ENCODE data around the gene DNAJC21. TPM values are rescaled to one million over a fixed set of nuclear protein-coding genes. Genes with fewer than 3 reads are reported as not detected.
A peak's percentile ranks its signal among the peaks of the same experiment; 100 is the strongest.

Gene DNAJC21
- 15.5 and 16.6 TPM in 2 replicates for total RNA-seq

GRCh38 chr5:34929134-34929719 is at the start of gene DNAJC21:
TSS of gene DNAJC21 (plus strand) at chr5:34929559. CDS start at chr5:34929820, 261 bp downstream.
- DNase-seq (ENCODE audit: low read depth in 2 of 2) = peak; percentile 85 to 97

GRCh38 chr5:34881246-34881645 is 48.1 kb upstream of the DNAJC21 start:
- DNase-seq (ENCODE audit: low read depth in 2 of 2) = no peak

GRCh38 chr5:34886392-34887119 is 42.8 kb upstream of the DNAJC21 start:
- no peak for DNase-seq (ENCODE audit: low read depth in 2 of 2)

- DNase-seq (ENCODE audit: low read depth in 2 of 2) = no peak
These were observed 40.0 kb upstream of the DNAJC21 start for GRCh38 chr5:34889394-34889793.

- DNase-seq (ENCODE audit: low read depth in 2 of 2) = no peak
These were observed 37.4 kb upstream of the DNAJC21 start for GRCh38 chr5:34891981-34892380.

DNA sequence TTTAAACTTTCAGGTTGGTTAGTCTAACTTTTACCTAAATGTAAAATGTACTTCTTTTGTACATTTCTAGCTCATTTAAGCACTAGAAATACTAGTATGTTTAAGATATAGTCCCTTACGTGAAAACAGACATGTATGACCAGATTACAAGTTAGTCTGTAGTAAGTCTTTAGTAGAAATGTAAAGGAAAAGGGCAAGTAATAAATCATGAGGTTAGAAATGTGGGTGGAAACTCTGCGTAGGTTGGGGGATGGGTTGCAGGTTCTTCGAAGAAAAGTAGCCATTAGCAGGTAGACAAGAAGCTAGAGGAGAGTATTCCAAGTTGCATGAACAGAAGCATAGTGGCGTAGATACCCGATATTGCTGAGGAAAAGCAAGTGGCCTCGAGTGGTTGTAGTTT is 36.9 kb upstream of the DNAJC21 start:
- DNase-seq (ENCODE audit: low read depth in 2 of 2) = no peak

GRCh38 chr5:34894716-34895115 is 34.6 kb upstream of the DNAJC21 start:
- DNase-seq (ENCODE audit: low read depth in 2 of 2) = no peak

DNA sequence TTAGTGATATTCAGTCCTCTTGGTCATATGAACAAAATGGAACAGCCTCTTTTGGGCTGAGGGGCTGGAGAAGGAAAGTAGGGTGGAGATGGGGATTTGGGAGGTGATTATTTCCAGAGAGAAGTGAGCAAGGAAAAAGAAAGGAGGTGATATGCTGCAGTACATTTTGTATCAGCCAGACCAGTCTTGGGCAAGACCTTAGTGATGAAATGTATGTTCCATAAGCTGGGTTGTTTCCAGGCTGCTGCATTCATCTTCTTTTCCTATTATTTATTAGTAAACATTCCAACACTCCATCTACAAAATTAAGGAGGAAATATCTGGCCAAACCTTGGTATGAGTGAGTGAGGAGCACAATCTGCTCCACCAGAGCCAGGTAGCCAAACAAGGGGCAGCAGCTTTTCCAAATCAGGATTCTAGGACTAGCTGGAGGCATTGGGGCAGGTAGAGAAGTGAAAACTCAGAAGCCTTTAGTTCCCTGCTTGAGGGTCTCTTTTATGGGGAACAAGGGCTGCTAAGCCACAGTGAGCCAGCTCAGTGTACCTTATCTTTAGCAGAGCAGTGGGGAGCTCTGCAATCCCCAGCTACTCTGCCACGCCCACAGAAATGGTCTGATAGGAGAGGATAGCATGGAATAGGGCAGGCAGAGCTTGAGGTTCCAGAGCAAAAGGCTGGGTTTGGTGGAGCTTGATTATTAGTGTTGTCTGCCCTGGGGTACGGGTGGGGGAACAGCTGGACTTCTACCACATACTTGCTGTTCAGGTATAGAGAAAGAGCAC is 33.5 kb upstream of the DNAJC21 start:
- no peak for DNase-seq (ENCODE audit: low read depth in 2 of 2)

DNA sequence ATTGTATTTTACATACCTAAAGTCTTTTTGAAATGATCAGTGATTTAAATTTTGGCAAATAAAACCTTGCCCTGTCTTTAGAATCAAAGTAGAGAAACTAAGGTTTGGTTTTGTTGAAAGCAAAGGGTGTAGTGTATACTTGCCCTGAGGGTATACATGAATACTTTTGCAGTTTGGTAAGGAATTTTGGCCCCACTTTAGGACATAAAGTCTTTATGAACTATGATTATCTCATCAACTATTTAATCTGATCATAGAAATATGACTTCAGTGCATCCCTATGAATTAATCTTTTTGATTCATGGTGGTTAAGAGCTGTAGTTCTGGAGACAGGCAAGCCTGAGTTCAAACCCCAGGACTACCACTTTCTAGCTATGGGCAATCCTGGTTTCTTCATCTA is 31.7 kb upstream of the DNAJC21 start:
- DNase-seq (ENCODE audit: low read depth in 2 of 2) = no peak

- DNase-seq (ENCODE audit: low read depth in 2 of 2) = peak; percentile 65 to 81
These were observed 31.0 kb upstream of the DNAJC21 start for GRCh38 chr5:34898258-34898895.

DNA sequence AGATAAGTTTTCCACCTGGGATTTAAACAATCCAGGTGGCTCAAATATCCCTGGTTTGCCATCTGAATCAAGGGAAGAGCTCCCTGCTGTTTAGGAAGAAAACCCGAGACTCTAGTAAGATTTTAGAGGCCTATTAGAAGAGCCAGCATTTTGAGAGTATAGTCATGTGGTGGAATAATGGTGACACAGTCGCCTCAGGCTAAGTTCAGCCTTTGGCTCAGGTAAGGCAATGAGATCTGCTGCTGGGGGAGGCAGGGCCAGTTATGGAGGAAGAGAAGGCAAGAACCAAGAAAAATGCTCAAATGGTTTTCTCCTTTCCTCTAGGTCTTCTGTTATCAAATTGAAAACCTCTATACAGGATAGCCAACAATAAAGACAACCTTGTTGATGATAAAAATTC is 30.3 kb upstream of the DNAJC21 start:
- DNase-seq (ENCODE audit: low read depth in 2 of 2) = no peak

DNA sequence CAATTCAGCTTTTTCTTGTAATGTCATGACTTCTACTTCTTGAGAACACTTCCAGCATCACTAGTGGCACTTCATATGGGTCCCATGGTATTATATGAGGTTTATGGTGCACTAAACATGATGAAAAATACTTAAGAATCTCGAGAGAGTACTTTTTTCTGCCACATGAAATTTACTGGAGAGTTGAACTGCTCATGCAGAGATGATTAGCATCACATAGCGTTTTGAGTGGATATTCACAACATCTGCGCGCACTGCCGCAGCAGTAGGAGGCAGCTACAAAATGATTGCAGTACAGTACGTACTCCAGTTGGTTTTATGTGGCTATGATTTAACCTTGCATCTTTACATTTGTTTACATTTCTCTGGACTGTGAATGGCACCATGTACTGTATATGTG is 28.7 kb upstream of the DNAJC21 start:
- DNase-seq (ENCODE audit: low read depth in 2 of 2) = no peak

- DNase-seq (ENCODE audit: low read depth in 2 of 2) = no peak
These were observed 26.1 kb upstream of the DNAJC21 start for GRCh38 chr5:34903260-34903659.

DNA sequence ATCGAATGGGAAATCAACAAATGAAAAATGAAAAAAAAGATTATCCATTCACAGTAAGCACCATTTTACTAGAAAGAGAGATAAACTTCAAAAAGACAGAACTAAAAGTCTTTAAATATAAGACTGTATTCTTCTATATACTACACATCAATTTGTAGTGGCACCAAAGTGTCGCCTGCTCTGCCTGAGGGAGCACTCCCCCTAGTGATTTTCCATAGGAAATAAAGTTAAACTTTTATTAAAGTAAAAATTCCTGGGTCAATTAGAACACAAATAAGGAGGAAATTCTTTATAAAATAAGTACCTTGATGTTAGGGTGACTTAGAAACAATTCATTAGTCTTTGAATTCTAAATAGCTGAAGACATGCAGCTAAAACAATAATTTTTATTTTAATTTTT is 23.8 kb upstream of the DNAJC21 start:
- peak in 1 of 2 donors; percentile 26 for DNase-seq (ENCODE audit: low read depth in 2 of 2)

- DNase-seq (ENCODE audit: low read depth in 2 of 2) = no peak
These were observed 16.3 kb upstream of the DNAJC21 start for GRCh38 chr5:34913072-34913471.

GRCh38 chr5:34914671-34915138 is 14.7 kb upstream of the DNAJC21 start:
- DNase-seq (ENCODE audit: low read depth in 2 of 2) = no peak

GRCh38 chr5:34915139-34915855 is 14.1 kb upstream of the DNAJC21 start, which contains the start of the genes BRIX1 and RAD1:
TSS of gene BRIX1 (plus strand) at chr5:34915711. CDS start at chr5:34915739, 28 bp downstream.
TSS of gene RAD1 (minus strand) at chr5:34915504. CDS start at chr5:34914892, 612 bp downstream.
- DNase-seq (ENCODE audit: low read depth in 2 of 2) = peak; percentile 93 to 98

GRCh38 chr5:34915856-34916192 is 13.5 kb upstream of the DNAJC21 start:
- DNase-seq (ENCODE audit: low read depth in 2 of 2) = peak in 1 of 2 donors; percentile 16

DNA sequence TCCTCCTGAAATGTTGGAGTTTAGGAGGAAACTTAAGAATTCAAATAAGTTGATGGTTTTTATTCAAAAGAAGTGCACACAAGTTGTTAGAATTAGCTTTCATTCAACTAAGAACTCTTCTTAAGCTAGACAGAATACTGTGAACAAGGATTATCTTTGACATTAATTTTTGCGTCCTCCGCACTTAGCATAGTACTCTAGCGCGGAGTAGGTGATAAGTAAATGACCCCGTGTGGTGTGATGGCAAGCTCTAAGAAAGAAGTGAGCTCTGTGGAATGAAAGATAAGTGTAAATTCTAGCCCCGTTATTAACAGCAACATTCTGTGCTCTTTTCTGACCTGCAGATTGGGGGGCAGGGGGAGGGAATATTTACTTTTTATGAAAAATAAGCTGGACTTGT is 12.8 kb upstream of the DNAJC21 start:
- no peak for DNase-seq (ENCODE audit: low read depth in 2 of 2)

DNA sequence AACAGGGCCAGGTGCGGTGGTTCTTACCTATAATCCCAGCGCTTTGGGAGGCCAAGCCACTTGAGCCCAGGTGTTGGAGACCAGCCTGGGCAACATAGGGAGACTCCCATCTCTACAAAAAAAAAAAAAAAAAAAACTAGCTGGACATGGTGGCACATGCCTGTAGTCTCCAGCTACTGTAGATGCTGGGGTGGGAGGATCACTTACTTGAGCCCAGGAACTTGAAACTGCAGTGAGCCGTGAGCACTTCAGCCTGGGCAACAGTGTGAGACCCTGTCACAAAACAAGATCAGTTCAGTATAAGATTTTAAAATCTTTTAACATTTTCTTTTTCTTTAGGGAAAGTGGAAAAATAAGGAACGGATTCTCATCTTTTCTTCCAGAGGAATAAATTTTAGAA is 11.3 kb upstream of the DNAJC21 start:
- DNase-seq (ENCODE audit: low read depth in 2 of 2) = no peak

DNA sequence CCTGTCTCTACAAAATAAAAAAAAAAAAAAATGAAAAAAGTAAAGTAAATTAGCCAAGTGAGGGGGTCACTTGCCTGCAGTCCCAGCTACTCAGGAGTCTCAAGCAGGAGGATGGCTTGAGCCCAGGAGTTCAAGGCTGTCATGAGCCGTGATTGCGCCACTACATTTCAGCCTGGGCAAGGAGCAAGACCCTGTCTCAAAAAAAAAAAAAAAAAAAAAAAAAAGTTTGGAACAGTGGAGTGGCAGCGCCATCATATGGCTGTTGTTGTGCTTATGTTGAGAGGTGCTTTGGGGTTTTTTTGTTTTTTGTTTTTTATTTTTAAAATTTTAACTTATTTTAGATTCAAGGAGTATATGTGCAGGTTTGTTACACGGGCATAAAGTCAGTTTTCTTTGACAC is 10.3 kb upstream of the DNAJC21 start:
- DNase-seq (ENCODE audit: low read depth in 2 of 2) = no peak
